Measurements from ENCODE around the gene ZBTB46.
"Not testable (repeated sequence)": the region's sequence is repeated elsewhere in the genome, so short reads cannot be mapped to it uniquely, and the experiment has no call there.

ZBTB46 gene, protein sequence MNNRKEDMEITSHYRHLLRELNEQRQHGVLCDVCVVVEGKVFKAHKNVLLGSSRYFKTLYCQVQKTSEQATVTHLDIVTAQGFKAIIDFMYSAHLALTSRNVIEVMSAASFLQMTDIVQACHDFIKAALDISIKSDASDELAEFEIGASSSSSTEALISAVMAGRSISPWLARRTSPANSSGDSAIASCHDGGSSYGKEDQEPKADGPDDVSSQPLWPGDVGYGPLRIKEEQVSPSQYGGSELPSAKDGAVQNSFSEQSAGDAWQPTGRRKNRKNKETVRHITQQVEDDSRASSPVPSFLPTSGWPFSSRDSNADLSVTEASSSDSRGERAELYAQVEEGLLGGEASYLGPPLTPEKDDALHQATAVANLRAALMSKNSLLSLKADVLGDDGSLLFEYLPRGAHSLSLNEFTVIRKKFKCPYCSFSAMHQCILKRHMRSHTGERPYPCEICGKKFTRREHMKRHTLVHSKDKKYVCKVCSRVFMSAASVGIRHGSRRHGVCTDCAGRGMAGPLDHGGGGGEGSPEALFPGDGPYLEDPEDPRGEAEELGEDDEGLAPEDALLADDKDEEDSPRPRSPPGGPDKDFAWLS

DNA sequence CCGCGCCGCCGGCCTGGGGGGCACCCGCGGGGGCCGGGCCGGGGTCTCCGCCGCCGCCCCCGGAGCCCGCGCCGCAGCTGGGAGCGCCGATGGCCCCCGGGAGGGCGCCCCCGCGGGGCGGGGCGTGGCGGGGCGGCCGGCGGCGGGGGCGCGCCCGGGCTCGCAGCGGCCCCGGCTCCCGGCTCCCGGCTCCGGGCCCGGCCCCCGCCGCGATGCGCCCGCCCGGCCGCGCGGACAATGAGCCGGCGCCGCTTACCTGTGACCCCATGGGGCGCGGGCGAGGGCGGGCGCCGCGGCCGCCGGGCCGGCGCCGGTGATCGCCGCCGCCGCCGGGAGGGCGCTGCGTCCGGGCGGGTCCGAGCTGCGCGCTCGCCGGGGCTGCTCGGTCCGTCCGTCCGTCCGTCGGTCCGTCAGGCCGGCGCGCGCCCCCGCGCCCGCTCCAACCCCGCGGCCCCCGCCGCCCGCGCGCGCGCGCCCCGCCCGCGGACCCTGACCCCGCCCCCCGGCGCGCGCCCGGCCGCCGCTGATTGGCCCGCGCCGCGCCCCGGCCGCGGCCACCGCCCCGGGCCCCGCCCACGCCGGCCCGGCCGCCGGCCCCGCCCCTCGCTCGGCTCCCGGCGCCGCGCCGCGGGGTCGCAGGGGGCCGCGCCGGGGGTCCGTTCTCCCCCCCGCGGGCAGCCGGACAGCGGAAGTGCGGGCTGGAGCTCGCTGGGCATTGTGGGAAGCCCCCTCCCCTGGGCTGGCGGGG, at the start of gene ZBTB46:
Gene ZBTB46 (minus strand): TSS at position 424 of the 748 bp plus-strand sequence. CDS start 40,507 bp downstream, outside the sequence.
- peak; percentile 97 for DNase-seq (ENCODE audit: low spot score)

DNA sequence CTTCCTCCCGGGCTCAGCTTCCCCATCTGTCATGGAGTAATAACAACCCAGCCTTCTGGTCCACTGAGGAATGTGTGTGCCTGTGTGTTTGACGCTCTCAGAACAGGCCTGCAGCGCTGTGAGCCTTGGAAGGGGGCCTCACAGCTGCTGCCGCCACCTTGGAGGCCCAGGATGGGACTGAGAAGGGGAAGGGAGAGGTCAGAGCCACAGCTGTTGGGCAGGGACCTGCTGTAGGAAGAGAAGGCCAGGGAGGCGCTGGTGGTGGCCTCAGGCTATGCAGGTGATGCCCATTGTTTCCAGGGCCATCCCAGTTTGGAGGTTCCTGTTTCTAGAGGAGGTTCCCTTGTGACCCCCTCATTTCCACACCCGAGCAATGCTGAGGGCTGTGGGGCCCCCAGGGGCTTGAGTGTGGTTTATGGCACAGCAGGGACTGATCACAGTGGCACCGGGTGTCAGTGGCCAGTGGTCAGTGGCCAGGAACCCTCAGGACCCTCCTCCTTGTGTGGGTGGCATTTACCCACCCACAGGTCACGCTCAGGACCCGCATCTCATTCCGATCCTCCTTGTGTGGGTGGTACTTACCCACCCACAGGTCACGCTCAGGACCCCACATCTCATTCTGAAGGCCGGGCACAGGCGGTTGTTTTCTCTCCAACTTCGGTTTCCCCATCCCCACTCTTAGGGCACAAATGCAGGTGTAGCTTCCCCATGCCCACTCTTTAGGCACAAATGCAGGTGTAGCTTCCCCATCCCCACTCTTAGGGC, 48.0 kb upstream of the ZBTB46 start:
- no peak for DNase-seq (ENCODE audit: low spot score)

DNA sequence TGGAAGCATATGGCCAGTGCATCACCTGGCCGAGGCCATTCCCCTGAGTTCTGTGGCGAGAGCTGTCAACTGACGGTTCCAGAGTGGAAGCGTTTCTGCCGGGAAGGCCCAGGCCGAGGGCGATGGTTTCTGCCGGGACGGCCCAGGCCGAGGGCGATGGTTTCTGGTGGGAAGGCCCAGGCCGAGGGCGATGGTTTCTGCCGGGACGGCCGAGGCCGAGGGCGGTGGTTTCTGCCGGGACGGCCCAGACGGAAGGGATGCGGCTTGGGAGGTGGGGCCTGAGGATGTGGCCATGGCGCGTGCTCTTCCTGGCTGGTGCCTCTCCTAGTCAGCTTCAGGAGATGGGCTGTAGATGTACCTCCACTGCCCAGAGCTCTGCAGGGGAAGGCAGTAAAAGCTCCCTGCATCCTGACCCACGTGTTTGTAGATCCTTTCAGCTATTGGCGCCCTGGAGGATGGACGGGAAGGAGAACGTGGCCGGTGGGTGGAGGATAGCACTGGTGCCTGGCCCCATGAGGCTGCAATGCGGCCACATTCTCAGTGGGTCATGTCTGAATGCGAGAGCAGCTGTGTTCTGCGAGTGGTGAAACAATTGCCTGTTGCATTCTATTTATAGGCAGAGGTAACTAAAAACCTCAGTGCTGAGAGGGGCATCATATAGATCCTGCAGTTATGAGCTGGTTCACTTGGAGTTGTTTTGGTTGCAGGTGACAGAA, 46.8 kb upstream of the ZBTB46 start:
- DNase-seq (ENCODE audit: low spot score), result no peak

DNA sequence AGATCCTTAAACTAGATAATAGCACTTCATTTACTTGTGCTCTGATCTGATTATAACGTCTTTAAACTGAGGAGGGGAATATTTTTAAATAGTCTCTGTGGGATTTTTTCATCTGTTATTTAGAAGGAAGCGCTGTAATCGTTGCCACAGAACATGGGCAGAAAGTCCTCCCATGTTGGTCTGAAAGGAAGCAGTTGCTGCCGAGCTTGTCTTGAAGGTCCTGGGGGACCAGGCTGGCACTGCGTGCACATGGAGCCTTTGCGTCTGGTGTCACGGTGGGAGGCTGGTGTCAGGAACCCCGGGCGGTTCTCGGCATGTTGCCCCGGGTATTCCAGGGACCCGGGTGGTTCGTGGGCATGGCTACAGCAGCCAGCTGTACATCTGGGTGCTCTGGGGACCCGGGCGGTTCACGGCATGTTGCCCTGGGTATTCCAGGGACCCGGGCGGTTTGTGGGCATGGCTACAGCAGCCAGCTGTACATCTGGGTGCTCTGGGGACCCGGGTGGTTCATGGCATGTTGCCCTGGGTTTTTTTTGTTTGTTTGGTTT, 45.5 kb upstream of the ZBTB46 start:
- DNase-seq (ENCODE audit: low spot score), result no peak

DNA sequence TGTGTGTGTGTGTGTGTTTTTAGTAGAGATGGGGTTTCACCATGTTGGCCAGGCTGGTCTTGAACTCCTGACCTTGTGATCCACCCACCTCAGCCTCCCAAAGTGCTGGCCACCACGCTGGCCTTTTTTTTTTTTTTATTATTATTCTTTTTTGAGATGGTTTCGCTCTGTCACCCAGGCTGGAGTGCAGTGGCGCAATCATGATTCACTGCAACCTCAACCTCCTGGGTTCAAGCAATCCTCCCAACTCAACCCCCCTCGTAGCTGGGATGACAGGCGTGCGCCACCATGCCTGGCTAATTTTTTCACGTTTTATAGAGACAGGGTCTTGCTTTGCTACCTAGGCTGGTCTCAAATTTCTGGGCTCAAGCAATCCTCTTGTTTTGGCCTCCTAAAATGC, 43.2 kb upstream of the ZBTB46 start:
- not testable (repeated sequence) for DNase-seq (ENCODE audit: low spot score)

DNA sequence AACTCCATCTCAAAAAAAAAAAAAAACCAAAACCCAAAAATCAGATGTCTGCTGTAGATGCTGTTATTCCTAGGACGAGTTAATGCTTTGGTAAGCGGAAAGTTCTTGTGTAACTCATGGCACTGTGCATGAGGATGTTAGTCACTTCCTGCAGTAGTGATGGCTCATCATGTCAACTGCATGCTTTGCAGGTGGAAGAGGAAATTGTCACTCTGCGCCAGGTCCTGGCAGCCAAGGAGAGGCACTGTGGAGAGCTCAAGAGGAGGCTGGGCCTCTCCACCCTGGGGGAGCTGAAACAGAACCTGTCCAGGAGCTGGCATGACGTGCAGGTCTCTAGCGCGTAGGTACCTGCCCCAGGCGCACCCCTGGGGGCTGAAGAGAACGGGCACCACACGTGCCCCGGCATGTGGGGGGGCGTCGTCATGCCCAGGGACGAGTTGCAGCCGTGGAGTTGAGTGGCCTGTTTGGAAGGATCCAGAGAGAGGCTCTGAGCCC, 42.5 kb upstream of the ZBTB46 start:
- DNase-seq (ENCODE audit: low spot score), result no peak

DNA sequence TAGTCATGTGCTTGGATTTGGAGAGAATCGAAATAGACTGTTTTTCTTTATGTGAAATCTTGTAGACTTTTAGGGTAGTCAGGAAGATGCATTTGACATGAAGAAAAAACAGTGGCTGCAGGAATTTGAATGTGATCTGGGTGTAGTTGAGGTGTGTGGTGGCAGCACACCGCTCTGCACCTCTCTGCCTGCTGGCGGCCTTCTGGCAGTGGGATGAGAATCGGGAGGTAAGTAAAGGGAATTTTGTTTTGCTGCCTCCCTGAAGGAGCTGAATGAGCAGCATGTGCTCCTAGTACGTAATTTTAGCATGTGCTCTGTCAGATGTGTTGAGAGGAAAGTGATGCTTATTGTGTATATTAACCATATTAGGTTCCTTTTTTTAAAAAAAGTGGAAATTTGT, 37.2 kb upstream of the ZBTB46 start:
- no peak for DNase-seq (ENCODE audit: low spot score)

DNA sequence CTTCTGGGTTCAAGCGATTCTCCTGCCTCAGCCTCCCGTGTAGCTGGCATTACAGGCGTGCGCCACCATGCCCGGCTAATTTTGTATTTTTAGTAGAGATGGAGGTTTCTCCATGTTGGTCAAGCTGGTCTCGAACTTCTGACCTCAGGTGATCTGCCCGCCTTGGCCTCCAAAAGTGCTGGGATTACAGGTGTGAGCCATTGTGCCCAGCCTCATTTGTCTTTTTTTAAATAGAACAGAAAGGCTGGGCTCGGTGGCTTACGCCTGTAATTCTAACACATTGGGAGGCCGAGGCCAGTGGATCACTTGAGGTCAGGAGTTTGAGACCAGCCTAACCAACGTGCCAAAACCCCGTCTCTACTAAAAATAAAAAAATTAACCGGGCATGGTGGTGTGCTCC, 36.0 kb upstream of the ZBTB46 start:
- not testable (repeated sequence) for DNase-seq (ENCODE audit: low spot score)

DNA sequence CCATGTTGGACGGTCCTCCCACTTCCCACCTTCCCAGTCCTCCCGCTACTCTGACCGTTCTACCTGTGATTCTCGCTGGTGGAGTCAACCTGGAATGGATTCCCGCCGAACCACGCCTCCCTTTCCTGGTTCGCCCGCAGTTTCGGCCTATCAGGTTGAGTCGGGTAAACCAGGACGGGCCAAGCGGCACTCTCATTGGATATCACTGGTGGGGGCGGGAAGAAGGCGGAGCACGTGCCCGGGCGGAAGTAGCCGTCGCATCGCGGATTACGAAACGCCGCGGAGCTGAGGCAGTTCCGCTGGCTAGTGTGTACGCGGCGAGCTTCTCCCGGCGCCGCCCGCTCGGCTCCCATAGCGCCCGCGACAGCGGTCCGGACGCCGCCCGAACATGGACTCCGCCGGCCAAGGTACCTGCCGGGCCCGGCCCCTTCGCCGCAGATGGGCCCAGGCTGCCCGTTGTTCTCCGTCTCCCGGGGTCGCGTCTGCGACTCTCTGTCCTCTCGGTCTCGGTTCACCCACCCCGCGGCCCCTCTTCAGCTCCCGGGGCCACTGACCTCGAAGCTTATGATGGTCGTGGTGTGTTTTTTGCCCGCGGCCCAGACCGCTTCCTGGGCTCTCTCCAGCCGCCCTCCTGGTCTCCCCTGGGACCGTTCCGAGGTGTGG, 34.0 kb upstream of the ZBTB46 start, which contains the start of gene TPD52L2:
Gene TPD52L2 (plus strand): TSS at position 293 of the 663 bp plus-strand sequence. CDS start 96 bp downstream, at position 389.
- DNase-seq (ENCODE audit: low spot score), result peak; percentile 97

DNA sequence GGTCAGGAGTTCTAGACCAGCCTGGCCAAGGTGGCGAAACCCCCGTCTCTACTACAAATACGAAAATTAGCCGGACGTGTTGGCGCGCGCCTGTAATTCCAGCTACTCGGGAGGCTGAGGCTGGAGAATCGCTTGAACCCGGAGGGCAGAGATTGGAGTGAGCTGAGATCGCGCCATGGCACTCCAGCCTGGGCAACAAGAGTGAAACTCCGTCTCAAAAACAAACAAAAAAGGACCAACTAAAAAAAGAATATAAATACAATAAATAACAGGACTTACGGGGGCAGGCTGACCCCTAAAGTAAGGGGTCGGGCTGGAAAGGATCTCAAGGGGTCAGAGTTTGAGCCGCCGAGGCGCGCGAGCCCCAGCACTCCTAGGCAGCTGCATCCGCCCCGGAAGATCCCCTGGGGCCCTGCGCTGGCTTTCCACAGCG, 33.5 kb upstream of the ZBTB46 start:
- DNase-seq (ENCODE audit: low spot score), result no peak

DNA sequence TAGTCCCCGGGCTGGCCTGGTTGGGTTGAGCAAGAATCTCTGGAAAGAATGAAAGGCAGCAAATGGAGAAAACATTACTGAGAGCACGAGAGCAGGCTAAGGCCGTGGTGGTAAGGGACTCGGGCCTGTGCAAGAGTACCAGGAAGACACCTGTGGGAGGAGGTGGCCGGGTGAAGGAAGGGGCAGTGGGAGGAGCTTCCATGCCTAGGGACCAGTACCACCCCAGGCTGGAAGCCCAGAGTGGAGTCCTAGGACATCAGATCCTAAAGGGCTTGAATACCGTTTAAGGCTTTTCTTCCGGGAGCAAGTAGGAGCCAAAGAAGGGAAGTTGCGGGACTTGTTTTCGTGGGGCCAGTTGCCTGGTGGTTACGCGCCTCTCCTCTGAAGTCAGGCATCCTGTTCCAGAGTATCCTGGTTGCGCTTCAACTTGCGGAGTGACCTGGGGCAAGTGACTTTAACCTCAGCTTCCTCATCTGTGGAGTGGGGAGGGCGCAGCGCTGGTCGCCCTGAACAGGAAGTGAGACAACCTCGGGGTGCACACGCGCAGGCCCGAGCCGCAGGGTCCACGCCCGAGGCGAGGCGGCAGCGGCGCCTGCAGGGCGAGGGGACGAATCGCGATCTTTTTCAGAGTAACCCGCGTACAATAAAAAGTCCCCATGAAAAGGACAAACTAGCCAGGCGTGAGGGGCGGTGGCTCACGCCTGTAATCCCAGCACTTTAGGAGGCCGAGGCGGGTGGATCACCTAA, 32.9 kb upstream of the ZBTB46 start:
- DNase-seq (ENCODE audit: low spot score), result peak; percentile 73

DNA sequence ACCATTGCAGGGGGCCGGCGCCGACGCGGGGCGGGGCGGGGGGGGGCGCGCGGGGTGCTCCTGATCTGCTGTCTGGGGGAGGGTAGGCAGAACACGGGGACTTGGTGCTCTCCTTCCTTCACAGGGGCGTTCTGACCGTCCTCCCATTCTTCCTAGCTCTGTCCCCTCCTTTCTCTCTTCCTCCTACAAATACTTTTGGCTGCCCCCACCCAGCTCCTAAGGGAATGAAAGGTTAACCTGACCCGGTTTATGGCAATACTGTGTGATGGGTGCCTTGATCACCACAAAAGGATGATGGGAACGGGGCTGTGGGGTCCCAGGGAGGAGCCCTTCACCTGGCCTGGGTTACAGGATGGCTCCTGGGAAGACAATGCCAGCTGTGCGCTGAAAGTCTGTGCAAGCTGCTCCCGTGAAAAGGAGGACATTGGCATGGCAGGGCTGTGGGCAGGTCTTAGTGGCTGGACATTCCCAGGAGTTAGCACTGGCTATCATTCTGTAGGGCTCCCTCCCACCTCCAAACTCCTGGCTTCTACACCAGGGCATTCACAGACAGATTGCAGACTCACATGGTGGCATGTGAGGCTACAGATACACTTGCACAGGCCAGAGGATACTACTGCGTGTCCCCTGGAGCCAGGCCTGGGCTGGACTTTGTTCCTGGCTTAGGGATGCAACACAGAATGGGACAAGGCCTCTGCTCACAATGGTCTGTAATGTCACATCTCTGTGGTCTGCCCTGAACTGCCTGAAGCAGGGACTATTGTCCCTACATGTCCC, 32.1 kb upstream of the ZBTB46 start:
- no peak for DNase-seq (ENCODE audit: low spot score)

DNA sequence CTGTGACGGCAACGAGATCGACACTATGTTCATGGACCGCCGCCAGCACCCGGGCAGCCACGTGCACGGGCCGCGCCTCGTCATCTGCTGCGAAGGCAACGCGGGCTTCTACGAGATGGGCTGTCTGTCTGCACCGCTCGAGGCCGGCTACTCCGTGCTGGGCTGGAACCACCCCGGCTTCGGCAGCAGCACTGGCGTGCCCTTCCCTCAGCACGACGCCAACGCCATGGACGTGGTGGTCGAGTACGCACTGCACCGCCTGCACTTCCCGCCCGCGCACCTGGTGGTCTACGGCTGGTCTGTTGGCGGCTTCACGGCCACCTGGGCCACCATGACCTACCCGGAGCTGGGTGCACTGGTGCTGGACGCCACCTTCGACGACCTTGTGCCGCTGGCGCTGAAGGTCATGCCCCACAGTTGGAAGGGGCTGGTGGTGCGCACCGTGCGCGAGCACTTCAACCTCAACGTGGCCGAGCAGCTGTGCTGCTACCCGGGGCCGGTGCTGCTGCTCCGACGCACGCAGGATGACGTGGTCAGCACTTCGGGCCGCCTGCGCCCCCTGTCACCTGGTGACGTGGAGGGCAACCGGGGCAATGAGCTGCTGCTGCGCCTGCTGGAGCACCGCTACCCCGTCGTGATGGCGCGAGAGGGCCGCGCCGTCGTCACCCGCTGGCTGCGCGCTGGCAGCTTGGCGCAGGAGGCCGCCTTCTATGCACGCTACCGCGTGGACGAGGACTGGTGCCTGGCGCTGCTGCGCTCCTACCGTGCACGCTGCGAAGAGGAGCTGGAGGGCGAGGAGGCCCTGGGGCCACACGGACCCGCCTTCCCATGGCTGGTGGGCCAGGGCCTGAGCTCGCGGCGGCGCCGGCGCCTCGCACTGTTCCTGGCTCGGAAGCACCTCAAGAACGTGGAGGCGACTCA, 31.2 kb upstream of the ZBTB46 start:
- no peak for DNase-seq (ENCODE audit: low spot score)

DNA sequence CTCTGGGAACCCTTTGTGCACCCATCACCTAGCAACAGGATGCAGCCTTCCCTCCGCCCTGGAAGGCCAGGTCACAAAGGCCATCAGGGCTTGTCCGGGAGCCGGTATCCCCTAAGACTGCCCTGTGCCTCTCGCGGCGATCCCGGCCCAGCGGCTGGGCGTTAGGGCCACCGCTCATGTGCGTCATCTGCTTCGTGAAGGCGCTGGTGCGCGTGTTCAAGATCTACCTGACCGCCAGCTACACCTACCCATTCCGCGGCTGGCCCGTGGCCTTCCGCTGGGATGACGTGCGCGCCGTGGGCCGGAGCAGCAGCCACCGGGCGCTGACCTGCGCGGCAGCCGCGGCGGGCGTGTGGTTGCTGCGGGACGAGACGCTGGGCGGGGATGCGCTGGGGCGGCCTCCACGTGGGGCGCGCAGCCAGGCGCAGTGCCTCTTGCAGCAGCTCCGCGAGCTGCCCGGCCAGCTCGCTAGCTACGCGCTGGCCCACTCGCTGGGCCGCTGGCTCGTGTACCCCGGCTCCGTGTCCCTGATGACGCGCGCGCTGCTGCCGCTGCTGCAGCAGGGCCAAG, 30.4 kb upstream of the ZBTB46 start, which contains the start of gene ABHD16B:
Gene ABHD16B (plus strand): TSS at position 134 of the 570 bp plus-strand sequence. CDS start 43 bp downstream, at position 177.
- DNase-seq (ENCODE audit: low spot score), result no peak

DNA sequence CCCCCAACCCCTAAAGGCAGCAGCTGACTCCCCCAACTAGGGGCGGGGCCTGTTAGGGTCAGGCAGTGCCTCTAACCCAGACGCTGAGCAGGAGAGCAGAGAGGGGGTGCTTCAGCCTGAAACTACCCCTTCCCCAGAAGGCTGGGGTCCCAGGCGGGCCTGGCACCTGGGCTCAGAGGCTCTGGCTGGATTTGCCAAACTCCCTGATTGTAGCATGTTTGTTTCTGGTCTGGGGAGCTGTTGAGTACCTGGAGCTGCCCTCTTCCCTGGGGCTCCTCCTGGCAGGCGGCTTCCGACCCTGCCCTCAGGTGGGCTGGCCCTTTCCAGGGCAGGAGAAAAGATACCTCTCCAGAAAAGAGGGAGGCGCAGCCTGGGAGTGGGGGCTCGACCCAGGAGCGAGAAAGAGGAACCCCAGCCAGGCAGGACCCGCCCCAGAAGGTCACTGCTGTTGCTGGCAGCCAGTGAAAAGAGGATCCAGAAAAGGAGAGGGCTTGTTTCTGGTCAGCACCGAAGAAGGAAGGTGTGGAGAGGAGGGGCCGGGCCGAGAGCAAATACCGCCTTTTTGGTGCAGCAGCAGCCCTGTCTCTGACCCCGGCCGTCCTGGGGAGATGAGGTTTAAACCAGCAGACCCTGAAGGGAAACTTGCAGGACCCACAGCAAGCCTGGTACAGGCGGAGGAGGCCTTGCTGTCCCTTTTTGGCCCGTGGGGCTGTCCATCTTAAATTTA, 29.4 kb upstream of the ZBTB46 start:
- DNase-seq (ENCODE audit: low spot score), result no peak

DNA sequence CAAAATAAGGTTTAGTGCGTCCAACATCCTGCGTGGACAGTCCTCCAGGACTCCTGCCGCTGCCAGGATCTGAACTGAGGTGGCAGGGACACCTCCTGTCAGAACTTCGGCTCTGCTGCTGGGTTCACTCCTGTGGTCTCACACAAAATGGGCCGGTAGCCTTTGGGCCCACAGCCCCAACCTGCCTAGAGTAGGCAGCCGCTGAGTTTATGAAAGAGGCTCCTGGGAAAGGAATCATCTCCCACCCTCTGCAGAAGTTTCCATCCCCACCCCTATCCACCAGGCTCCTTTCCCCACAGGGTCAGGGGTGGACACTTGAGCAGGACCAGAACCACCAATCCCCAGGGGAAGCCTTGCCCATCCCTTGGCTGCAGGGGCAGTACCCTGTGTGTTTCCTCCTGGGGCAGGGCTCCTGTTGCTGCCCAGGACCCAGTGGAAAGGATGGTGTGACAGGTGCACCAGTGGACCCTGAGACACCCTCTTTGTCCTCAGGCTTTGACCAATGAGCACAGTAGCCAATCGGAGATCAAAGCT, 28.2 kb upstream of the ZBTB46 start:
- DNase-seq (ENCODE audit: low spot score), result no peak
